Neural cell (in vitro differentiated cells): Measurements from ENCODE around the gene COL16A1. TPM values are rescaled to one million over a fixed set of nuclear protein-coding genes. Genes with fewer than 3 reads are reported as not detected.

ENCODE experiments used
- H2AFZ ChIP-seq: fragments of 200-600, 300-800 bp; sonication (generic), shearing (Covaris generic); 2 replicates; pipeline ENCODE4 v1.6.0; 2014; ENCODE audit warnings: low read depth, mild to moderate bottlenecking, antibody characterized with exemption, low read length, moderate library complexity
- H3F3A ChIP-seq: fragments of 200-600 bp; shearing (Covaris generic); 2 replicates; pipeline ENCODE4 v1.6.1; 2016; ENCODE audit warnings: mild to moderate bottlenecking, moderate library complexity, mixed read lengths, antibody characterized with exemption, low read length; ENCODE audit not compliant: insufficient read depth, poor library complexity, severe bottlenecking
- H3K27ac ChIP-seq: fragments of 200-600, 300-800 bp; sonication (generic), shearing (Covaris generic); 2 replicates; pipeline ENCODE4 v1.5.1; 2014; ENCODE audit warnings: mild to moderate bottlenecking, low read length, moderate library complexity
- H3K27me3 ChIP-seq: fragments of 300-800, 200-600 bp; sonication (generic), shearing (Covaris generic); 2 replicates; pipeline ENCODE4 v1.6.0; 2014; ENCODE audit warnings: mild to moderate bottlenecking, low read depth, low read length, moderate library complexity; ENCODE audit not compliant: insufficient read depth
- H3K36me3 ChIP-seq: fragments of 300-800, 200-600 bp; sonication (generic), shearing (Covaris generic); 2 replicates; pipeline ENCODE4 v1.5.1; 2014; ENCODE audit warnings: mild to moderate bottlenecking, antibody characterized with exemption, low read length, moderate library complexity; ENCODE audit not compliant: insufficient read depth
- H3K4me2 ChIP-seq: fragments of 300-800, 200-600 bp; sonication (generic), shearing (Covaris generic); 2 replicates; pipeline ENCODE4 v1.6.0; 2014; ENCODE audit warnings: mild to moderate bottlenecking, low read length
- H3K4me3 ChIP-seq: fragments of 300-800, 200-600 bp; sonication (generic), shearing (Covaris generic); 2 replicates; pipeline ENCODE4 v1.5.1; 2014; ENCODE audit warnings: mild to moderate bottlenecking, low read length, moderate library complexity
- H3K79me2 ChIP-seq: fragments of 200-600 bp; shearing (Covaris generic); replicated peaks from 2 replicates; pipeline ENCODE4 v1.6.0; 2014; ENCODE audit warnings: mild to moderate bottlenecking, low read length, moderate library complexity; ENCODE audit not compliant: insufficient read depth
- H3K9ac ChIP-seq: fragments of 300-800, 200-600 bp; sonication (generic), shearing (Covaris generic); 2 replicates; pipeline ENCODE4 v1.6.1; 2016; ENCODE audit warnings: mild to moderate bottlenecking, low read length, mixed read lengths
- H3K9me2 ChIP-seq: fragments of 200-600 bp; shearing (Covaris generic); 2 replicates; pipeline ENCODE4 v1.6.1; 2016; ENCODE audit warnings: mild to moderate bottlenecking, low read length, mixed read lengths; ENCODE audit not compliant: insufficient read depth
- H3K9me3 ChIP-seq: fragments of 200-600, 300-800 bp; sonication (generic), shearing (Covaris generic); 2 replicates; pipeline ENCODE4 v1.6.1; 2016; ENCODE audit warnings: mild to moderate bottlenecking, mixed run types, low read length, moderate library complexity, mixed read lengths
- H4K20me1 ChIP-seq: fragments of 200-600 bp; shearing (Covaris generic); 2 replicates; pipeline ENCODE4 v1.6.1; 2016; ENCODE audit warnings: mild to moderate bottlenecking, mixed run types; ENCODE audit not compliant: insufficient read depth
- CTCF ChIP-seq: fragments of 450-650 bp; IDR thresholded peaks from 2 replicates; pipeline ENCODE4 v1.5.1; 2014; ENCODE audit warnings: antibody characterized with exemption, mild to moderate bottlenecking, moderate library complexity; ENCODE audit not compliant: poor library complexity, severe bottlenecking
- EP300 ChIP-seq: fragments of 450-650 bp; conservative IDR thresholded peaks from 2 replicates; pipeline ENCODE4 v1.6.1; 2014; ENCODE audit warnings: antibody characterized with exemption, mild to moderate bottlenecking, moderate library complexity; ENCODE audit not compliant: poor library complexity, severe bottlenecking
- EZH2 ChIP-seq: fragments of 200-600, 300-800 bp; shearing (Covaris generic), sonication (generic); IDR thresholded peaks from 2 replicates; pipeline ENCODE4 v1.6.1; 2014; ENCODE audit warnings: antibody characterized with exemption, low read length, borderline replicate concordance, mild to moderate bottlenecking; ENCODE audit not compliant: insufficient read depth, poor library complexity, severe bottlenecking
- MXI1 ChIP-seq: fragments of 450-650 bp; conservative IDR thresholded peaks from 2 replicates; pipeline ENCODE4 v1.6.1; 2014; ENCODE audit warnings: antibody characterized with exemption, mild to moderate bottlenecking; ENCODE audit not compliant: poor library complexity, severe bottlenecking
- POLR2AphosphoS5 ChIP-seq: IDR thresholded peaks from 2 replicates; pipeline ENCODE4 v1.6.1; 2012
- RAD21 ChIP-seq: fragments of 450-650 bp; conservative IDR thresholded peaks from 2 replicates; pipeline ENCODE4 v1.6.1; 2014; ENCODE audit warnings: antibody characterized with exemption, mild to moderate bottlenecking, moderate library complexity
- REST ChIP-seq: IDR thresholded peaks from 2 replicates; pipeline ENCODE4 v1.6.1; 2012; ENCODE audit warnings: borderline replicate concordance
- SMC3 ChIP-seq: fragments of 450-650 bp; conservative IDR thresholded peaks from 2 replicates; pipeline ENCODE4 v1.6.1; 2014; ENCODE audit warnings: antibody characterized with exemption, mild to moderate bottlenecking, moderate library complexity; ENCODE audit not compliant: poor library complexity
- TAF1 ChIP-seq: IDR thresholded peaks from 2 replicates; pipeline ENCODE4 v1.6.1; 2012; ENCODE audit warnings: low read depth
- polyA plus RNA-seq: library from polyadenylated mRNA; depleted of rRNA; stranded (reverse); fragments of >200 nt; gene quantifications from 2 replicates; pipeline ENCODE4 v1.2.3, GENCODE V29; 2014

Gene COL16A1
- polyA plus RNA-seq, 1 donor from 2014 or later = 3.4 TPM

- Histone ChIP-seq H3F3A (no peaks in the 10 kb centered on the region), H3K9me3 (no peaks in the 10 kb centered on the region), H3K79me2 (peaks cover 36% of the 10 kb centered on the region), H2AFZ (no peak overlapping the region), H3K36me3 (no peaks in the 10 kb centered on the region), H3K9ac (no peak overlapping the region), H3K27ac (no peak overlapping the region), H3K9me2 (no peaks in the 10 kb centered on the region), H3K4me3 (no peak overlapping the region), H3K27me3 (no peaks in the 10 kb centered on the region), H4K20me1 (no peaks in the 10 kb centered on the region), H3K4me2 (no peak overlapping the region)
- TF ChIP-seq SMC3 (no peak), EZH2 (no peak), REST (no peak), POLR2AphosphoS5 (no peak), RAD21 (no peak), MXI1 (no peak), TAF1 (no peak), CTCF (no peak), EP300 (no peak)
These were observed 62.9 kb downstream of the COL16A1 start for GRCh38 chr1:31640964-31641363.

- H3K79me2 ChIP-seq = peaks cover 36% of the 10 kb centered on the region
- H3K4me2 ChIP-seq = no peak overlapping the region
These were observed 63.6 kb downstream of the COL16A1 start for GRCh38 chr1:31640179-31640578.

More at GRCh38 chr1:31640179-31640578, 63.6 kb downstream of the COL16A1 start:
- H3K27me3 ChIP-seq = no peaks in the 10 kb centered on the region
- no peak overlapping the region for H3K4me3 ChIP-seq
- H3K9ac ChIP-seq = no peak overlapping the region
- H3F3A ChIP-seq = no peaks in the 10 kb centered on the region
- no peaks in the 10 kb centered on the region for H3K36me3 ChIP-seq
- no peaks in the 10 kb centered on the region for H4K20me1 ChIP-seq
- TF ChIP-seq POLR2AphosphoS5 (no peak), CTCF (no peak), SMC3 (no peak), MXI1 (no peak), EP300 (no peak), RAD21 (no peak), TAF1 (no peak), REST (no peak), EZH2 (no peak)
- no peak overlapping the region for H2AFZ ChIP-seq
- no peaks in the 10 kb centered on the region for H3K9me2 ChIP-seq
- H3K27ac ChIP-seq = no peak overlapping the region
- H3K9me3 ChIP-seq = no peaks in the 10 kb centered on the region
